NT2/D1 (cell line): Measurements from ENCODE around the gene NCAM2.

Experiments used
- DNase-seq: peaks from one replicate; pipeline ENCODE4 v3.0.0-alpha.2; 2011; ENCODE audit warnings: low read depth, low spot score
- H3K27me3 ChIP-seq: 2 replicates; pipeline ENCODE4 v1.6.0; 2011; ENCODE audit warnings: mild to moderate bottlenecking; ENCODE audit not compliant: insufficient read length, insufficient read depth
- H3K36me3 ChIP-seq: 2 replicates; pipeline ENCODE4 v1.6.1; 2011; ENCODE audit warnings: mild to moderate bottlenecking, low read length, mixed read lengths; ENCODE audit not compliant: insufficient read depth, insufficient read length
- H3K4me1 ChIP-seq: 2 replicates; pipeline ENCODE4 v1.5.1; 2011; ENCODE audit not compliant: insufficient read depth, insufficient read length
- H3K4me3 ChIP-seq: 2 replicates; pipeline ENCODE4 v1.5.1; 2011; ENCODE audit warnings: low read depth; ENCODE audit not compliant: insufficient read length
- H3K9ac ChIP-seq: 2 replicates; pipeline ENCODE4 v1.6.0; 2011; ENCODE audit warnings: low read depth; ENCODE audit not compliant: insufficient read length
- H3K9me3 ChIP-seq: 2 replicates; pipeline ENCODE4 v1.5.1; 2011; ENCODE audit warnings: mild to moderate bottlenecking, low read length; ENCODE audit not compliant: insufficient read depth
- SUZ12 ChIP-seq: IDR thresholded peaks from 2 replicates; pipeline ENCODE4 v1.6.1; 2011; ENCODE audit not compliant: insufficient read length, insufficient read depth; ENCODE audit errors: extremely low read depth
- YY1 ChIP-seq: IDR thresholded peaks from 2 replicates; pipeline ENCODE4 v1.6.1; 2011; ENCODE audit not compliant: insufficient read length, insufficient read depth
- ZNF274 ChIP-seq: IDR thresholded peaks from 2 replicates; pipeline ENCODE4 v1.6.1; 2011; ENCODE audit warnings: mild to moderate bottlenecking, low read depth, low read length

The NCAM2 gene

GRCh38 chr21:21175798-21176334 is 177.7 kb downstream of the NCAM2 start:
- Histone ChIP-seq H3K9me3 (no peaks in the 10 kb centered on the region), H3K36me3 (no peaks in the 10 kb centered on the region), H3K27me3 (no peaks in the 10 kb centered on the region), H3K4me1 (no peaks in the 10 kb centered on the region), H3K9ac (no peak overlapping the region), H3K4me3 (no peak overlapping the region)
- TF ChIP-seq ZNF274 (no peak), YY1 (no peak), SUZ12 (no peak)
- no peak for DNase-seq

- no peaks in the 10 kb centered on the region for H3K27me3 ChIP-seq
- DNase-seq, result no peak
These were observed 179.3 kb downstream of the NCAM2 start for GRCh38 chr21:21177353-21177986.

GRCh38 chr21:21179619-21180298 is 181.6 kb downstream of the NCAM2 start:
- H3K36me3 ChIP-seq, result no peaks in the 10 kb centered on the region
- TF ChIP-seq ZNF274 (no peak), SUZ12 (no peak), YY1 (no peak)
- no peaks in the 10 kb centered on the region for H3K4me1 ChIP-seq
- no peaks in the 10 kb centered on the region for H3K9me3 ChIP-seq
- no peak for DNase-seq
- no peak overlapping the region for H3K4me3 ChIP-seq
- no peak overlapping the region for H3K9ac ChIP-seq
- no peaks in the 10 kb centered on the region for H3K27me3 ChIP-seq

More at GRCh38 chr21:21177353-21177986, 179.3 kb downstream of the NCAM2 start:
- no peak for TF ChIP-seq ZNF274
- TF ChIP-seq SUZ12, result no peak
- no peak for TF ChIP-seq YY1
- H3K9ac ChIP-seq, result no peak overlapping the region
- H3K9me3 ChIP-seq, result no peaks in the 10 kb centered on the region
- no peaks in the 10 kb centered on the region for H3K4me1 ChIP-seq
- no peaks in the 10 kb centered on the region for H3K36me3 ChIP-seq
- no peak overlapping the region for H3K4me3 ChIP-seq

- no peak overlapping the region for H3K9ac ChIP-seq
- no peak for DNase-seq
- H3K4me1 ChIP-seq, result no peaks in the 10 kb centered on the region
These were observed 184.3 kb downstream of the NCAM2 start for GRCh38 chr21:21182401-21183010.

GRCh38 chr21:21183092-21183491 is 184.9 kb downstream of the NCAM2 start:
- DNase-seq, result no peak
- Histone ChIP-seq H3K4me3 (no peak overlapping the region), H3K4me1 (no peaks in the 10 kb centered on the region), H3K36me3 (no peaks in the 10 kb centered on the region), H3K9me3 (no peaks in the 10 kb centered on the region), H3K27me3 (no peaks in the 10 kb centered on the region), H3K9ac (no peak overlapping the region)
- TF ChIP-seq YY1, result no peak
- TF ChIP-seq ZNF274, result no peak
- TF ChIP-seq SUZ12, result no peak

More at GRCh38 chr21:21182401-21183010, 184.3 kb downstream of the NCAM2 start:
- H3K4me3 ChIP-seq, result no peak overlapping the region
- no peaks in the 10 kb centered on the region for H3K27me3 ChIP-seq
- no peaks in the 10 kb centered on the region for H3K9me3 ChIP-seq
- TF ChIP-seq YY1, result no peak
- no peak for TF ChIP-seq ZNF274
- TF ChIP-seq SUZ12, result no peak
- H3K36me3 ChIP-seq, result no peaks in the 10 kb centered on the region

- Histone ChIP-seq H3K36me3 (no peaks in the 10 kb centered on the region), H3K9me3 (no peaks in the 10 kb centered on the region)
- TF ChIP-seq YY1, result no peak
- no peak for TF ChIP-seq SUZ12
- no peak for TF ChIP-seq ZNF274
These were observed 186.7 kb downstream of the NCAM2 start for GRCh38 chr21:21184771-21185528.

GRCh38 chr21:21187579-21187978 is 189.4 kb downstream of the NCAM2 start:
- no peaks in the 10 kb centered on the region for H3K4me1 ChIP-seq
- no peaks in the 10 kb centered on the region for H3K27me3 ChIP-seq
- no peak for DNase-seq
- no peaks in the 10 kb centered on the region for H3K36me3 ChIP-seq
- no peak overlapping the region for H3K4me3 ChIP-seq
- no peak overlapping the region for H3K9ac ChIP-seq
- no peaks in the 10 kb centered on the region for H3K9me3 ChIP-seq
- no peak for TF ChIP-seq YY1
- no peak for TF ChIP-seq ZNF274
- no peak for TF ChIP-seq SUZ12

More at GRCh38 chr21:21184771-21185528, 186.7 kb downstream of the NCAM2 start:
- H3K27me3 ChIP-seq, result no peaks in the 10 kb centered on the region
- no peak for DNase-seq
- H3K4me3 ChIP-seq, result no peak overlapping the region
- H3K4me1 ChIP-seq, result no peaks in the 10 kb centered on the region
- no peak overlapping the region for H3K9ac ChIP-seq
